Ecto neural progenitor cell (in vitro differentiated cells): ENCODE data around the gene VASN.

Experiments used
- DNase-seq: peaks from one replicate; pipeline ENCODE4 v3.0.0-alpha.2; 2018; ENCODE audit warnings: low spot score

Gene VASN

GRCh38 chr16:4403133-4403949 lies 31.7 kb downstream of the VASN start:
- DNase-seq, result no peak

DNA sequence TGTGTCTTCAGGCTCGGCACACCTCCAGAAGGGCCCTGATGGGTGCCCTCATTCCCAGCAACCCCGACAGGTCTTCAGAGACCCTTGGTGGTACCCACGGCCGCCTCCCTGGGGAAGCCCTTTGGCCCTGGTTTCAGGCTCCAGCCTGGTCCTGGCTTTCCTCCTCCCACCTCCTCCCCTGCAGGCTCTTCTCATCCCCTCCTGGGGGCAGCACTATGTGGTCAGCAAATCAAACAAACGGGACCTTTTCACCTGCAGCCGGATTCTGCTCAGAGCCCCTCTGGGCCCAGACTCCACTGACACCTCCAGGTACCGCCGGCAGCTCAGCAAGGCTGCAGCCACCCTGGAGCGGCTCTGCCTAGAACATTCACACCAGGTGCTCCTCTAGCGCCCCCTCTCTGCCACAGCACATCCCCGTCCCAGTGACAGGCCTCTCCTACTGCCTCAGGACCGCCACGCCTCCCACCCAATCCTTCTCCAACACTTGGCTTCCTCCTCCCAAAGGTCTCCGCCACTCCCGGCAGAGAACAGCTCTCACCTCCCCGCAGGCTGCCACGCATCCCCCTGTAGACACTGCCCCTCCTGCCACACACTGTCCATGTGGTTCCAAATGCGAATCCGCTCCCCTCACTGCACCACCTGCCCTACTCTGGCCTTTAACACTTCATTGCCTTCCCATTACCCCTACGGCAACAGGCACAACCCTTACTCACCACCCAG lies 32.8 kb downstream of the VASN start:
- DNase-seq, result peak; percentile 87

DNA sequence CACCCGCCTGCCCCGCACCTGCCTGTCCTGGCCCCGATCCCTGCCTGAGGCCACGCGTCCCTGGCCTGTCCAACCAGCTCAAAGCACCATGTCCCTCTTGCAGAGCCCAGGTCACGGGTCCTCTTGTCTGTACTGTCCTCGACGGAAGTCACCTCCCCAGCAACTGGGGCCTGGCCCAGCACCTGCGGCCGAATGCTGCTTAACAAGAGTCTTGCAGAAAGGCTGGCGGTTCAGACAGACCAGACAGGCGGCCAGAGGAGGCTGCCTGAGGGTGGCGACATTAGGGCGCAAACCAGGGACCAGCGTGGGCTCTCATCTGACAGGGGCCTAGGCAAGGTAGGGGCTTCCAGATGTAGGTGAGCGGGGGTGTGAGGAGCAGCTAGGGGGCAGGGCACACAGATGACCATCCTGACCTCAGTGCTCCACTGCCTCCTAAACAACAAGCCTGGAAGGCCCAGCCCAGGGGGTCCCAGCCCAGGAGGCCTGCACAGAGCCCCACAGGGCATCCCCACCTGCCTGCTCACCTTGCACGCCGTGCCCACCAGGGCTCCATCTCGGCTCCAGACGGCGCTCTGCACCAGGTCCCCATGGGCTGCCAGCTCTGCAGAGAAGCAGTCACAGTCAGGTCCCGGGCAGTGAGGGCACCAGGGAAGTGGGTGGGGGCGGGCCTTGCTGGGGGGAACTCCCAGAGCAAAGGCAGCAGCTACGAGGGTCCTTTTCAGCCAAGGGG lies 33.5 kb downstream of the VASN start:
- no peak for DNase-seq

DNA sequence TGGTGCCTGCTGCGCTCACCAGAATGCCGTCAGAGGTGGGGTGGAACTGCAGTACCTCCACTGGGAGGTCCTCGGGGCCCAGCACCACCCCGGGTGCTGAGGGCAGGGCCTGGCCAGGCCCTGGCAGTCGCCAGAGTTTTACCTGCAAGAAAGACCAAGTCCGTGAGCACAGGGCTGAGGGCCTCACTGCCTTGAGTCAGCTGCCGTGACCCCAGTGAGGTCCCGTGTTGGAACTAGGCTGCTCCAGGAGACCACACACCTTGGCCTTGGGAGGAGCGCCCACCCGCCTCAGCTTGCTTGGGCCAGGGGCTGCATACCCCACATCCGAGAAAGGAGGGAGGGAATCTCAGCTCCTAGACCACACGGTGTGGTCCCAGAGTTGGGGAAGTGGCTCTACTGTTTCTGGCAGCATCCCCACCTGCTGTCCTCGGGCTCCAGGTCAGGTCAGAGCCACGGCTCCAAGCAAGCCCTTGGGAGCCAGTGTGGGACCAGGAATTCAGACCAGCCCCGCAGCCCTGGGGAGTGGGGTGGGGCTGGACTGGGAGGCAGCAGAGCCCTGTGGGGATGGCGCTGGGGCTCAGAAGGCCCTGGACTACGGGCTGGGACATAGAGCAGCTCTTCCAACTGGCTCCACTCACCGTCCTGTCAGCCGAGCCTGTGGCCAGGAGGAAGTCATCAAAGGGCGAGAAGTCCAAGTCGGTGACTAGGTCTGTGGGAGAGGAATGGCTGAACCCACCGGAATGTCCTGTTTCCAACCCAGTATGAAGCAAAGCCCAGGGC lies 36.1 kb downstream of the VASN start:
- no peak for DNase-seq

- DNase-seq, result no peak
Measured at GRCh38 chr16:4408323-4408690, 36.7 kb downstream of the VASN start.

DNA sequence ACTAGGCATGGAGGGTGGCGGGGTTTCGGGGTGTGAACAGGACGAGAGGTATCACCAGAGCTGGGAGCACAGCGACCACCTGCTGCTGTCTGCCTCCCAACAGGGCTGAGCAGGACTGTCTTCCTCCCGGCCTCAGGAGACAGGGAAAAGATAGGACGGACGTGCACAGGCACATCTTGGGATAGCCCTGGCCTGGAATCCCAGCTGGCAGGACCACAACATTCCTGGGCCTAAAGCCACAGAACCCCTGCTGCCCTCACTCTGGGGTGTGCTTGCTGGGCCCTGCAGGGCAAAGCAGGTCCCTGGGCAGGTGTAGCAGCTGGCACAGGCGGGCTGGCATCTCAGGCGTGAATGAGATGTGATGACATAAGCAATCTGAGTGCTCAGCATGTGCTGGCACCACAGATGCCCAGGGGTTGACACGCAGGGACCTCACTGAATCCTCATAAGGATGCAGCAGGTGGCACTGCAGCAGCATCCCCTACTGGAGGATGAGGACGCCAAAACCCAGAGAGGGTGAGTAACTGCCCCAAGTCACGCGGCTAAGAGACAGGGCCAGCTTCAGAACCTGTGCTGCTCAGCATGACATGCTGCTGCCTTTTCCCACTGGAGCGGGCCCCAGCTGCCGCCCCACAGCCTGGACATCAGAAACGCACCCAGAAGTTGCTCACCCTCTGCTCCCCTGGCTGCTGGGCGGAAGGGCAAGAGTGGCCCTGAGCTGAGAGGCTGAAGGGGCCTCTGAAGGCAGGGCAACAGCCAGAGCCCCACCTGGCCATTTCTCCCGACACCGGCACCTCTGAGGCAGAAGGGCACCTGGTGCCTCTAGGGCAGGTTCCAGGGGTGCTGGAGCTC lies 37.7 kb downstream of the VASN start:
- DNase-seq, result no peak

GRCh38 chr16:4410335-4411075 lies 38.9 kb downstream of the VASN start:
- DNase-seq, result no peak

- DNase-seq, result no peak
Measured at GRCh38 chr16:4411684-4412083, 40.0 kb downstream of the VASN start.

DNA sequence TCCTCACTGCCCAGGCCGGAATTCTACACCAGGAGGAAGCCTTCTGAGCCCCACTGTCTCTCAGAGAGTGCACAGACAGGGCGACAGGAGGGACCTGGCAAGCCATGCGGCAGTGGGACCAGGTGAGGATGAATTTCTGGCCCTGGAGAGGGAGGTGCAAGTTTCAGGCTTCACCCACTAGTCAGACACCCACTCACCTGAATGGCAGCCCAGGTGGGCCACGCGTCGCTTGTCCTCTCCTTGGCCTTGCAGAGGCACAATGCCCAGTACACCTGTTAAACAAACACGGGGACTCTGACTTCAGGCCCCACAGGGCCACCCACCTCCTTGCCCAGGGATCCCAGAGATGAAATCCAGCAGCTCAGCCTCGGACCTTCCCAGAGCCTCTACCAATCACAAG lies 40.5 kb downstream of the VASN start:
- no peak for DNase-seq

- DNase-seq, result no peak
Measured at GRCh38 chr16:4412854-4413253, 41.2 kb downstream of the VASN start.

DNA sequence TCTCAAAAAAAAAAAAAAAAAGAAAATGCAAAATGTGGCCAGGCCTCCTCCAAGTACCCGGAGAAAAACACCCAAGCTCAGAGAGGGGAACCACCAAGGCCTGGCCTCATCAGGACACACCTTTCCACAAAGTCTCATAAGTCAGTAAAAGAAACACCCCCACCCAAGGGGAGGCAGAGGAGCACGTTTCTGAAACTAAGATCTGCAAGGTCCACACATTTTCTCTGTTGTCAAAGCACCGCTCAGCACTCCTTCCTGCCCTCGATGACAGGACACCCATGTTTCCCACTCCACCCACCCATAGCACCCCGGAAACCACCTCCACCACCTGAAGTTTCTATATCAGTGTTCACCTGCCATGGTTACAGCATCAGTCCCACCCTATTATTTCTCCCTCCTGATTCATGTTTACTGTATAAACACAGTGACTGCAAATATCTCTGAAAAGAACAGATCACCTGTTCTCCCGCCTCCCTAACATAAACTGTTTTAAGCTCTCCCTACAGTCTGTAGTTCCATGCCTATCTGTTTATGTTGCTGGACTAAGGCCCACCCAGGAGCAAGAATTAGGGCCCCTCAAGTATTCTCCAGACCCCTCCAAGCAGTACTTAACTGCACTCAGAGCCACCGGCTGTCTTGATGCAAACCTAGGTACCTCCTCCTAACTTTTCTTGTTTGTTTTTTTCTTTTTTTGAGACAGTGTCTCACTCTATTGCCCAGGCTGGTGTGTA lies 42.7 kb downstream of the VASN start:
- no peak for DNase-seq

DNA sequence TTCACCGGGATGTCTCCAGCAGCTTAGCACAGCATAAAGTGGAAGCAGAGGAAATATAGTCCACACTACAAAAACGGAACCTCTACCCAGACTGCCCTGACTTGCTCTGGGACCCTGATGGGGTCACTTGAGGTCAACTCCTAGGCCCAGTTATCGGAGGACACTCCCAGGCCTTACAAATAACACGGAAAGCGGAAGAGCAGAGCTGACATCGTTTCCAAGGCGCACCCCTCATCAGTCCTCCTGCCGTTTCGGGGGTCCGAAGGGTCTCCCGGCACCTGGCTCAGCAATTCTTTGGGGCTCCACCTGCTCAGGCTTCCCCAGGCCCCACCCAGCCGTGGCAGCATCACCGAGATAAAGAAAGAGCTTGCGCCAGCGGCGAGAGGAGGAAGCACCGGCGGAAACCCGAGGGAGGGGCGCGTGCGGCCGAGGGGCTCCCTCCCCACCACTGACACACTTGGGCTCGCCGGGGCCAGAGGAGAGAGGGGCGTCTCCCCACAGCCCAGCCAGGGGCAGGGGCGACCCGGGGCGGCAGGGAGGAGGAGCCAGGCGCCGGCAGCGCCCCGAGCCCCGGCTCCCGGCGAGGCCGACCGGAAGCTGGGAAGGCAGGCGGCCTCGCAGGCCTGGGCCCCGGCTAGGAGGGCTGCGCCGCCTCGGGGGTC lies 44.0 kb downstream of the VASN start:
- no peak for DNase-seq

DNA sequence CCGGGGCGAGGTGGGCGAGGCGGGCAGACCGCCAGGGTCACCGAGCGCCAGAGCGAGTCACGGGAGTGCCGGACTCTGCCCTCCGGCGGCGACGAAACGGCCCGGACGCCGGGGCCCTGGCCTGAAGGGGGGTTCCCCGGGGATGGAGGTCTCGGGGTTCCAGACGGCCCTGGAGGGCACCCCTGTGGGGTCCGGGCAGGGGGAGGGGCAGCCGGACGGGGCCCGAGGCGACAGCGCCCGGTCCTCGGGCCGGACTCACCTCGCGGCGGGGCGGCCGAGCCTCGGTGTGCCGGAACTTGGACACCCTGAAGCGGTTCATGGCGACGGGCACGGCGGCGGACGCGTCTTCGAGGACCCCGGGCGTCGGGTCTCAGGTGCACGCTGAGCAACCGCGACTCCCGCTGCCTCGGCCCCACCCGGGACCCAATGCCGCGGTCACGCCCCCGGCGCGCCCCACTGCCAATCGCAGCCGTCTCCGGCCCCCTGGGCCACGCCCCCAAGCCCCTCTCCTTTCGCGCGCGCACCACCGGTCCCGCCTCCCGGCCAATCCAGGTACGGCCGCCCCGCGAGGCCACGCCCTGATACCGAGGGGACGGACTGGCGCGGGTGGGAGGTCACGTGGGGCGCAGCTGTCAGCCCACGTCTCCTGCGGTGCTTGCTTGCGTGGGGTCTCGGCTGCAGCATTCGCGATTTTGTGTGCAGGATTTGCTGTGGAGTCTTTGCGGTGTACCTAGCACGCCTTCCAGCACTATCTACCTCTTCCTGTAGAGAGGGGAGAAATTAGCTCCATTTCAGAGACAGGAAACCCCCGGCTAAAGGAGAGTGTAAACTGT lies 44.8 kb downstream of the VASN start, which contains the start of gene CORO7:
CORO7 (minus strand) TSS at position 397 of the 833 bp plus-strand sequence; CDS start at position 319, 78 bp downstream.
- DNase-seq, result peak; percentile 94

DNA sequence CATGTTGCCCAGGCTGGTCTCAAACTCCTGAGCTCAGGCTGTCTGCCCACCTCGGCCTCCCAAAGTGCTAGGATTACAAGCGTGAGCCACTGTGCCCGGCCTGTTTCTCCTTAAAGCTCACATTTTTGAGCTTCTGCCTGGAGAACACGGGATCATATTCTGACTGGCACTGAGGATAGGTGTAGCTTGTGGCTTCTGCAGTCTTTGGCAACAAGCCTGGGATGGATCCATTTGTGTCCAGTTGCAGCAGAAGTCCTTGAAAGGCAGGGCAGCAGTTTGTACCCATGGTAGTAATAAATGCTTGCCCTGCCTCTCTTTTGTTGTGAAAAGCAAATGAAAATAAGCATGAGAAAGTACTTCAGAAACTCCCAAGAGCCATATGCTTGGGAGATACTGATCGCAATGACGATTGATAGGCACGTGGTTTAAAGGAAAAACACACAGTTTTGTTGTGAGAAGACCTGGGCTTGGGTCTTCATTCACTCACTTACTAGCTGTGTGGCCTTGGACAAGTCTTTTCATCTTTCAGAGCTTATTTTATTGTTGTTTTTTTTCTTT lies 47.8 kb downstream of the VASN start:
- no peak for DNase-seq

DNA sequence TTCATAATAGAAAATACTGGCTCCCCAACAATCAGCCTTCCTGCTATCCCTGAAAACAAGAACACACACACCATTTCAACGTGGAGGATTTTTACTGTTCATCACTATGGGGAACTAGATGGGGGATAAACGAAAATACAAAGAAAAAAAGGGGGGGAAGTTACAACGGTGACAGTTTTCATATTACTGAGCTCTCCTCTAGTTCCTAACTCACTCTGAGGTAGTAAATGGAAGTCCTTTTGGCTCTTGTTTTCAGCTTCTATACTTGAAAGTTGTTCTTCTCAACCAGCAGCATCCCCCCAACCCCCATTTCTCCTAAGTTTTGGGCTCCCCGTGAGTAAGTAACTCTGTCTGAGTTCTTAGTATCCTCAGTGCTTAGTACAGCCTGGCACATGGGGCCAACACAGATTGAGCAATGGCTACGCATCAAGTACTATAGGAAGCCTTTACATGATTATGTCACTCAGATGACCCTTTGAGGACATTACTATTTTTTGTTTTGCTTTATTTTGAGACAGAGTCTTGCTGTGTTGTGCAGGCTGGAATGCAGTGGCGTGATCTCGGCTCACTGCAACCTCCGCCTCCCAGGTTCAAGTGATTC lies 49.0 kb downstream of the VASN start:
- DNase-seq, result no peak

GRCh38 chr16:4425378-4426020 lies 53.9 kb downstream of the VASN start, which contains the start of gene DNAJA3:
TSS of gene DNAJA3 (plus strand) at chr16:4425868. CDS start at chr16:4425882, 14 bp downstream.
- peak; percentile 93 for DNase-seq
